ENCODE measurements around the gene NSUN3. TPM values are rescaled to one million over a fixed set of nuclear protein-coding genes. Genes with fewer than 3 reads are reported as not detected.

The NSUN3 gene
- total and polyA plus RNA-seq, 2 of the 8 experiments (the other 6 are each of a cell fraction or from before 2014, with no cell fraction given): 2.1 to 5.1 TPM

DNA sequence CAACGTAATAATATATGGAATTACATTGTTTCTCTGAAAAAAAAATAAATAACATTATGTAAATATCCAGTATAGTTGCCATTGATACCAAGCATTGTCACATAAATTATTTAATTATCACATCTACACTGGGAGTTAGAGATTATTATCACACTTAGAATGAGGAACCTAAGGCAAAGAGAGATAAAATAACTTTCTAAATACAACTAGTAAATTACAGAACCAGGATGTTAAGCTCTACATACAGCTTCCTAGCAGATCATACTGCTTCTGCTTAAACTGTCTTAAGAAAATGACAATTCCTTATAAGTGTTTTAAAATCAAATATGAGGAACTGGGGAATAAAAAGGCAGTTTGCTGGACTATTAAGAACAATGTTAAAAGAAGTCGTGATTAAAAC, 104.5 kb downstream of the NSUN3 start:
- CTCF ChIA-PET (ENCODE audit: partially characterized antibody): interaction anchor here (1.1 kb wide), 1 partner anchor 14 kb away, joined by 3 read pairs; no protein-coding TSS in a partner anchor
- DNase-seq (ENCODE audit: low read depth in 1 of 2, low spot score in 2 of 2): no peak
- H3K4ac ChIP-seq (replicated peaks; ENCODE audit: insufficient read length, low read depth, low read length): no peak overlapping the region

More for the DNA sequence above, 104.5 kb downstream of the NSUN3 start:
- Histone ChIP-seq H4K5ac (ENCODE audit: insufficient read length, low read depth, low read length) (no peak overlapping the region), H3K4me2 (ENCODE audit: insufficient read depth in 1 of 2, low read depth in 2 of 2, low read length in 2 of 2) (no peak overlapping the region), H2BK15ac (ENCODE audit: low read length) (no peak overlapping the region), H3K14ac (ENCODE audit: insufficient read length) (no peak overlapping the region), H3K9ac (replicated peaks in 1 of 4; ENCODE audit: extremely low read depth in 1 of 4, low read depth in 3 of 4, low read length in 3 of 4) (no peak overlapping the region), H2AK5ac (ENCODE audit: low read depth, low read length) (no peak overlapping the region), H3K36me3 (ENCODE audit: control insufficient read depth in 2 of 4, insufficient read depth in 4 of 4, low read length in 3 of 4) (no peaks in the 10 kb centered on the region), H2BK5ac (ENCODE audit: low read depth, low read length) (no peak overlapping the region), H3K23me2 (ENCODE audit: low read depth, low read length) (no peaks in the 10 kb centered on the region), H4K8ac (ENCODE audit: extremely low read depth, insufficient read depth, low read length) (no peak overlapping the region), H3K79me2 (ENCODE audit: control insufficient read depth in 1 of 2, insufficient read depth in 2 of 2, low read length in 2 of 2) (no peaks in the 10 kb centered on the region), H3K27ac (ENCODE audit: low read depth, low read length) (no peak overlapping the region), H3K9me3 (ENCODE audit: insufficient read depth in 2 of 2, low read depth in 1 of 2, low read length in 1 of 2) (no peaks in the 10 kb centered on the region), H4K91ac (replicated peaks; ENCODE audit: insufficient read length, low read length) (no peak overlapping the region), H3K4me3 (ENCODE audit: extremely low read depth in 1 of 4, insufficient read depth in 2 of 4, low read depth in 3 of 4, low read length in 4 of 4) (no peak overlapping the region), H3K27me3 (replicated peaks in 1 of 4; ENCODE audit: control insufficient read depth in 3 of 4, extremely low read depth in 1 of 4, insufficient read depth in 3 of 4, low read length in 3 of 4) (no peaks in the 10 kb centered on the region), H2BK20ac (ENCODE audit: low read length) (no peak overlapping the region), H4K20me1 (replicated peaks in 1 of 2; ENCODE audit: control insufficient read depth in 1 of 2, insufficient read depth in 2 of 2, low read length in 2 of 2) (no peaks in the 10 kb centered on the region), H3K56ac (replicated peaks; ENCODE audit: insufficient read length, low read depth, low read length) (no peak overlapping the region), H3K18ac (ENCODE audit: extremely low read depth, low read length) (no peak overlapping the region), H2AFZ (ENCODE audit: low read length) (no peak overlapping the region), H2BK12ac (ENCODE audit: low read depth, low read length) (no peak overlapping the region), H3K23ac (ENCODE audit: insufficient read length) (no peak overlapping the region), H3K4me1 (replicated peaks in 1 of 4; ENCODE audit: control insufficient read depth in 3 of 4, insufficient read depth in 4 of 4, low read length in 3 of 4) (no peaks in the 10 kb centered on the region), H2BK120ac (replicated peaks; ENCODE audit: low read depth, low read length) (no peak overlapping the region), H3K79me1 (ENCODE audit: low read depth, low read length) (no peaks in the 10 kb centered on the region)
- TF ChIP-seq SUZ12 (IDR thresholded peaks at IDR 0.05; ENCODE audit: low read length): no peak
- no peak for TF ChIP-seq RAD21 (IDR thresholded peaks at IDR 0.05 in 1 of 2, conservative IDR thresholded peaks at IDR 0.05 in 1 of 2; ENCODE audit: low read depth in 2 of 2, low read length in 2 of 2)
- TF ChIP-seq TBP (IDR thresholded peaks at IDR 0.05; ENCODE audit: low read depth, low read length): no peak
- no peak for TF ChIP-seq MAFK (IDR thresholded peaks at IDR 0.05; ENCODE audit: low read depth, low read length)
- TF ChIP-seq TAF7 (optimal IDR thresholded peaks at IDR 0.05; ENCODE audit: borderline replicate concordance, low read depth, low read length): no peak
- WGBS, 2 experiments (ENCODE audit: extremely low coverage in 1 of 2, insufficient coverage in 1 of 2, insufficient read length in 1 of 2, insufficient replicate concordance in 2 of 2, low coverage in 1 of 2, low lambda C conversion rate in 2 of 2, missing lambda C conversion rate in 1 of 2): 94% methylated on average over 2 of the region's 2 CpGs; no CpG with 5 or more reads in 1 of the 2 experiments
- POLR2A ChIA-PET (ENCODE audit: partially characterized antibody): no interaction called here
- FAIRE-seq: no peak
